NCI-H510A treated with DMSO at 0.1 percent for 48 hours (cell line): Measurements from ENCODE around the gene FAM219A.
"Not testable (repeated sequence)": the region's sequence is repeated elsewhere in the genome, so short reads cannot be mapped to it uniquely, and the experiment has no call there.

Experiments used
- DNase-seq: peaks from one replicate; lab custom pipeline; 2025; lab: John Stamatoyannopoulos, UW

FAM219A gene

DNA sequence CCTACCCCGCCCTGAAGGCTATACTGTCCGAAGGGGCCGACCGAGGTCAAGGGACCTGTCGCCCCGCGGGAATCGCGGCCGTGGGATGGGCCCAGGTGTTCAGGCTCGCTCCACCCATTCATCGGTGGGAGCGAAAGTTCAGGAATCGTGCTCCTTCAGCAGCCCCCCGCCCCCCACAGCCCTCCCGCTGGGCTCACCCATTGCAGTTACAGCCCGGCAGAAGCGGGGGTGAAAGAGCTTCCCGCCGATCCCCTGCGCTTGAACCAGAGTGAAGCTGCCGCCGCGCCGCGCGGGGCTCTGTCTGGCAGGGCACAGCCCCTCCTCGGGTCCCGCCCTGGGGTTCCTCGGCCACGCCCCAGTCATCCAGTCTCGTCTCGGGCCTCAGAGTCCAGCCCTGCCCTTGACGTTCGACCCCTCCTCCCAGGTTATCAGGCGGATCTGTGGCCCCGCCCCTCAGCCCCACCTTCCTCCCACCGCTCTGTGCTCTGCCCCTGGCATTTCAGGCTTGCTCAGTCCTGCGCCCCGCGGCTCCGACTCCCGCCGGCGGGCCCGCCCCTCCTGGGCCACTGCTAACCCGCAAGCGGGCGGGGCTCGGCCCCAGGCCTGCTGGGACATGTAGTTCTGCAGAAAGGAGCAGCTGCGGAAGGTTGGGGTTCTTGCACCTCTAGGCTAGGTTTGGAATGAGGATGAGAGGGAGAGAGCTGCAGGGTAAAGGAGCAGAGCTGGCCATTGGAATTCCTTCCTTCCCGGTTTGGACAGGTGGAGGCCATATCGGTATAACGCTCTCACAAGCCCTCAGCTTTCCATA, 81.6 kb downstream of the FAM219A start, which contains the start of gene MYORG:
Gene MYORG (minus strand): TSS at position 303 of the 808 bp plus-strand sequence. CDS start 3,955 bp downstream, outside the sequence.
- DNase-seq: peak; percentile 92

DNA sequence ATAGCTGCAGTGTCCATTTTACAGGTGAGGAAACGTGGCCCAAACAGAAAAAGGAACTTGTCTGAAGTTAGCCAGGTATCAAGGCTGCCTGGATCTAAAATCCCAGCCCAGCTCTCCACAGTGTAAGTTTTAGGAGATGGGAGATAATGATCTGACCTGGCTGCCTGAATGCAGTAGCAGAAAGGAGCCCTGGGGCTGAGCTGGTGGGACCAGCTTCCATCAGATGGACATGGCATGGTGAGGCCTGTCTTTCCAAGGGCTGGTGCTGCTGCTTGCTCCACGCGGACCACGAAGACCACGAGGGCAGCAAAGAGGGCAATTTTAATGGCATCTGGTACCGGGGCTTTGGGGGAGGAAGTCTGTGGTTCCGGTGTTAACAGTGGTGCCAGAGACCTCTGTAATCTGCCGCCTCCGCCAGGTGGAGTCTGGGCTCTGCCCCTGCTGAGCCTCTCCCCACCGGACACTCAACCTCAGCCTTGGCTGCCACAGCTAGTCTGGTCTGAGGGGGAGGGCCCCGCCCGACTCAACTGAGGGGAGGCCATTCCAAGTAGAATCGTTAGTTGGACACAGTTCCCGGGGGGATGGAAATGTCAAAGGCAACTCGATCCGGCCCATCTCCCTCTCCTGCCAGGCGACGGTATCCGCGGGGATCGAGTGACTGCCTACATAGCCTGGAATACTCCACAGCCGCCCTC, 82.3 kb downstream of the FAM219A start:
- peak; percentile 19 for DNase-seq

DNA sequence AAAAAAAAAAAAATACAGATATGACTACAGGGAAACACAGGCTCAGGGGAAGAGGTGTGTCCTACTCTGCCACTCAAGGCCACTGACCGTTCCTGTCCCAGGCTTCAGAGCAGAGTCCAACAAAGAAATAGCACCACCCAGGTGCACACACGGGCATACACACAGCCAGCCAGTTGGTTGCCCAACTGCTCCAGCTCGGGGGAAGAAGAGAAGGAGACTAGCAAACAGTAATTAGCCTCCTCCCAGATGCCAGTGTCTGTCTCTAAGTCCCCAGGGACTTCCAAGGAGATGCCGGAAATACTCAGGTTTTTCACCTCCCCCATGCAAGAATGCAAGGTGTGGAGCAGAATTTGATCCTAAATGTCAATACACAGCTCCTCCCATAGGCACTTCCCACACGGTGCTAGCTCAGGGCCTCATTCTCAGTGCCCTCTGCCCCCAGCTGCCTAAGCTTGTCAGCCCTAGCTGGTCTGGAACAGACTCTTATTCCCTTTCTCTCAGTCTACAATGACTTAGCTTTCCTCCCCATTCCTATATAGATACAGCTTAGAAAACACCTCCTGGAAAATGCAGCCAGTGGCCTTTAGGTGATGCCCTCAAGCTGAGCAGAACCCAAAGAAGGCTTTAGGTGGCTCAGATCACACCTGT, 83.3 kb downstream of the FAM219A start:
- no peak for DNase-seq

DNA sequence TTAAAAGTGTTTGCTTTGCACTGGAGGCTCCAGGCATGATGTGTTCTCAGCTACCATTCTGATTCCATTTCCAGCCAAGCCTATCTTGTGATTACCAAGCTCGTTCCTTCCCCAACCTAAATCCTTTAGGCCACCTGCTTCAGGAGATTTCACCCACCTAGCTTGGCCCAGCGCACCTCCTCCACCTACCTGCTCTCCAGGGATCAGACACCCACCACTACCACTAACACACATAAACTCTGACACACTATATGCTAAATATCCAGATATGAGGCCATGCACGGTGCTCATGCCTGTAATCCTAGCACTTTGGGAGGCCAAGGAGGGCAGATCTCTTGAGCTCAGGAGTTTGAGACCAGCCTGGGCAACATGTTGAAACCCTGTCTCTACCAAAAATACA, 84.0 kb downstream of the FAM219A start:
- no peak for DNase-seq

DNA sequence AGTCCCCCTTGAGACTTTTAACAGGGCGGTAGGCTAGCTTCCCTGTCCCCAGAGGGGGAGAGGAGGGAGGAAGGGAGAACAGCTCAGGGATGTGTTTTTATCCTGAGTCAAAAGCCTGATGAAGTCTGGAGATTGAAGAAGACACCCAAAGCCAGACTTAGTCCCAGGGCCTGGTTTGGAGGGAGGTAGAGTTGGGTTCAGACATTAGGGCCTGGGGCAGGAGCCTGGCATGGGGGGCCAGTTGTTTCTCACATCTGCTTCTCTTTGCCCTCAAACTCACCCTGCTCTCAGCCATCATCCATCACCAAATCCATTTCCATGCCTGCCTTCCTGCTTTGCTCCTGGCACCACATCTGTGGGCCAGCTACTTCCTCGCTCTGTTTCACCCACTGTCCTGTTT, 84.6 kb downstream of the FAM219A start:
- DNase-seq: no peak

DNA sequence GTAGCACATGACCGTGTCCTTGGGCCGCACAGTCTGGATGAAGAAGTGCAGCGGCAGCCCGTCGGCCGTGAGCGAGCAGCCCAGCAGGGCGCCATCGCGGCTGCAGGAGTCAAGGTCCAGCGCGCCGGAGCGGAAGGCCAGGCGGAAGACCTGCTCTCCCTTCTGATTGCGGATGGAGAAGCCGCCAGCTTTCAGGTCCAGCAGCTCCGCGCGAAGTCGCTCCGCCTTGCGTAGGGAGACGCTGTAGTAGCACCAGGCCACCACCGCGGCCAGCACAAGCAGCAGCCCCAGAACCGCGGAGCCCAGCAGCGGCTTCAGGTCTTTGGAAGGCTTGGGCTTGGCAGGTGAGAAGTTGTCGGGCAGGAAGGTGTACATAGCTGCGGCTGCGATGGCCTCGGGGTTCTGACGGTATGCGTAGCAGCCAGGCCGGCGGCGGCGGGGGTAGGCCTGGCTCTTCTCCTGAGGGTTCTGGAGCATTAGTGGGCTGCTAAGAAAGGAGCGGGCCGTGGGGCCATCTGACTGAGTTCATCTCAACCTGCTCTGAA, 85.8 kb downstream of the FAM219A start:
- no peak for DNase-seq

DNA sequence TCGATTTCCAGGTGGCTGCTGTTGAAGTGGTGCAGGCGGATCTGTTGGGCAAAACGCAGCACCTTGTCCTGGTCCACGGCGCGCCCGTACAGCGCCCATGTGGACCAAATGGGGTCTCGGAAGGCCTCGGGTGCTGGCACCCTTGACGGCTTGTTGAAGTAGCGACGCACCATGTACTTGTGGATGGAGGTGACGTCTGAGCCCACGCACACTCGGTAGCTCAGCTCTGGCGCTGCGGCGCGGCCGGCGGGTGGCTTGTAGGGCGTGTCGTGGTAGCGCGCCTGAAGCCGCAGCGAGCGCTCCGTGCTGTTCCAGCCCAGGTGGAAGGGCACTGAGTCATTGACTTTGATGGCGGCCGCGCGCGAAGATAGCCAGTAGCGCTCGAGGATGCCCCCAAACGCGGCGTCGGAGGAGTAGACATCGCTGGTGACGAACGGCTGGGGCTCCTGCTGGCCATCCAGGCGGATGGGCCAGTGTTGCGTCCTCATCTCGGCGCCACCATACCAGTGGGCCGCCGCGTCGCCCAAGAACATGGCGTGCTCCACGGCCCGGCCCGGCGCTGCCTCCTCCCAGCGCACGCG, 86.4 kb downstream of the FAM219A start:
- DNase-seq: no peak

DNA sequence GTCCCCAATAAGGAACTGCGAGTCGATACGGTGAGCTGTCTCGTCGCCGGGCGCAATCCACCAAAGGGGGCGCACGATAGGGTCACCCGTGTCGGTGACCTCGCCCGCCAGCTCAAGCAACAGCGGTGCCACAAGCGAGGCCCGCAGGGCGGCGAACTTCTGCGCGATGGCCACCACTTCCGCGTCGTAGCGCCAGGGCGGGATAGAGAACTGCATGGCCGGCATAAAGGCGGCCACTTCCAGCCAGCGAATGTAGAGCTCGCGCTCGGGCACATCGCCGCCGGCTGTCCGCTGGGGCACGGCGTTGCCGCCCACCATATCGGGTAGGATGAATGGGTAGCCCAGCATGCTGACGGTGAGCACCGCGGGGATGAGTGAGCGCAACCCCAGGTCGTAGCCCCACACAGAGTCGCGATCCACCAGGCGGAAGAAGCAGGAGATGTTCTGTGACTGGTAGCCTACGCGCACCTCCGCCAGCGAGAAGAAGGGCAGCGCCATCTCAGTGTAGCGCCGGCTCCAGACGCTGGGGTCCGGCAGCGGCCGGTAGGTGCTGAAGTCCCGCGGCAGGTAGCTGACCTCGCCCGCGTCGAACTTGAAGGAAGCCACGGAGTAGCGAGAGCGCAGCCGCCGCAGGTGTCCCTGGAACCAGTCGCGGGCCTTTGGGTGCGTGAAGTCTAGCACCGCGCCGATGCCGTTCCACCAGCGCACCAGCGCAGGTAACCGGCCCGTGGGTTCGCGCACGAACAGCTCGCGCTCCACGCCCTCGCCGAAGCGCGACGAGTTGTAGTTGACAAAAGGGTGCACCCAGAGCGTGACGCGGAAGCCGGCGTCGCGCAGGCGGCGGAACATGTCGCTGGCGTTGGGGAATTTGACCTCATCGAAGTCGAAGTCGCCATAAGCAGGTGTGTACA, 87.1 kb downstream of the FAM219A start:
- no peak for DNase-seq

DNA sequence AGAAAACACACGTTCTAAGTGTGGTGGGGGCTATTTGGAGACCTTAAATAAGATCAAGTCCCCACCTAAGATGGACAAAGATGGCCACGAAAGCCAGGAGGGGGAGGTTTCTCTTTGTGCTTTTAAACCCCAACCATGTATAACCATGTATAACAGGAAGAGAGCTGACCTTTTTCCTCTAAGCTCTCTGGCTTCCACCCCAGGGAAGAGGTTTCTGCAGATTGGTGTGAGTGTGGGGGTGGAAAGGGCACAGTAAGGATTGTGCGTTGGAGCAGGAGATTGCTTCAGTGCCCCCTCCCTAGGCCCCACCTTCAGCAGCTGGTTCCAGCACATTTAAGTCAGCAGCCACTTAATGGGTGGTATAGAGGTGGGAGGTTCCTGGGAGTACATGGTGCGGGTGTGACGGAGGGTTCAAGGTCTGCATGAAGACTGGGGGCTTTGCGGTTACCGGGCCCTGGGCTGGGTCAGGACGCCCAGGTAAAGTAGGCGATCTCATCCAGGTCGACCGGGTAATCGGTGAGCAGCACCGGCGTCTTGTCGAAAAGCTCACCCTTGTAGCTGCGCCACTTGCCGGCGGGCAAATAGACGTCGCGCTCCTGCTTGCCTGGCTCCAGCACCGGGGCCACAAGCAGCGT, 87.9 kb downstream of the FAM219A start:
- DNase-seq: no peak

DNA sequence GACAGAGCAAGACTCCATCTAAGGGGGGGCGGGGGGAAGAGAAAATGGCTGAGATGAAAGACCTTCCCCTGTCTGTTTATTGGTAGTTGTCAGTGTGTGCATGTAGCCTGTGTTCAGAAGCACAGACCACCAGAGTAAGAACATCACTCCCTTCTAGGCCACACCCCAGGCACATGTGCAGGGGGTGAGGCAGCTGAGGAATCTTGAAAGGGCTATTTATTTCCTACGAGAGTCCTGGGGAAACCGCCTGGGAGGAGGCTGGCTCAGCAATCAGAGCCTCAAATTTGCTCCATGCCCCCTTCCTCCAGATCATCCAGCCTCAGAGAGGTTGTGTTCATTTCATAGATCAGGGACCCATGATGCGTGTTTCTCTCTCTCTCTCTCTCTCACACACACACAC, 88.7 kb downstream of the FAM219A start:
- DNase-seq: no peak

DNA sequence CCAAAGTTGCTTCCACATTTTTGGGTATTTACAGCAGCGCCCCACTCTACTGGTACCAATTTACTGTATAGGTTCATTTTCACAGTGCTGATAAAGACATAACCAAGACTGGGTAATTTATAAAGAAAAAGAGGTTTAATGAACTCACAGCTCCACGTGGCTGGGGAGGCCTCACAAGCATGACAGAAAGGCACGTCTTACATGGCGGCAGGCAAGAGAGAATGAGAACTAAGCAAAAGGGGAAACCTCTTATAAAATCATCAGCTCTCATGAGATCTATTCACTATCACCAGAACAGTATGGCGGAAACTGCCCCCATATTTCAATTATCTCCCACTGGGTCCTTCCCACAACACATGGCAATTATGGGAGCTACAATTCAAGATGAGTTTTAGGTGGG, 89.6 kb downstream of the FAM219A start:
- DNase-seq: not testable (repeated sequence)

DNA sequence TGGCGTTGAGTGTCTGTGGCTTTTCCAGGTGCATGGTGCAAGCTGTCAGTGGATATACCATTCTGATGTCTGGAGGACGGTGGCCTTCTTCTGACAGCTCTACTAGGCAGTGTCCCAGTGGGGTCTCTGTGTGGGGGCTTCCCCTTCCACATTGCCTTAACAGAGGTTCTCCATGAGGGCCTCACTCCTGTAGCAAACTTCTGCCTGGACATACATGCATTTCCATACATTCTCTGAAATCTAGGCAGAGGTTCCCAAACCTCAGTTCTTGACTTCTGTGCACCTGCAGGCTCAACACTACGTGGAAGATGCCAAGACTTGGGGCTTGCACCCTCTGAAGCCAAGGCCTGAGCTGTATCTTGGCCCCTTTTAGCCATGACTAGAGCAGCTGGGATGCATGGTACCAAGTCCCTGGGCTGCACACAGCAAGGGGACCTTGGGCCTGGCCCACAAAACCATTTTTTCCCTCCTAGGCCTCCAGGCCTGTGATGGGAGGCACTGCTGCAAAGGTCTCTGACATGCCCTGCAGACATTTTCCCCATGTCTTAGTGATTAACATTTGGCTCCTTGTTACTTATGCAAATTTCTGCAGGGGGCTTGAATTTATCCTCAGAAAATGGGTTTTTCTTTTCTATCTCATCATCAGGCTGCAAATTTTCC, 90.5 kb downstream of the FAM219A start:
- not testable (repeated sequence) for DNase-seq

DNA sequence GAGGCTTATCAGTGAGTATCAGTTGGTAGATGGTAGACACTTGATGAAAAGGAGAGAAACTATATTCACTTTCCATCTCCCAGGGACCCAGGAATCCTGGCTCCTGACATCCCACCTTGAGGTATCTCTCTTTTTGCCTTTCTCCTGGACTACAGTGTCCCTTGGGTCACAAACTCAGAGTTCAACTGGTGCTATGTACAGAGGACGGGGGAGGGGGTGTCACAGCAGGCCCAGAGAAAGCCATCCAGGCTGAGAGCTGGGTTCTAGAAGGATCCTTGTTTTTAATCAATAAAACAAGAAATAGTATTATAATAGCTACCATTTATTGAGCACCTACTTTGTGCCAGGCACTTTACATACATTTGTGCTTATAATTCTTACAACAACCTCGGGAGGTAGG, 92.0 kb downstream of the FAM219A start:
- no peak for DNase-seq

DNA sequence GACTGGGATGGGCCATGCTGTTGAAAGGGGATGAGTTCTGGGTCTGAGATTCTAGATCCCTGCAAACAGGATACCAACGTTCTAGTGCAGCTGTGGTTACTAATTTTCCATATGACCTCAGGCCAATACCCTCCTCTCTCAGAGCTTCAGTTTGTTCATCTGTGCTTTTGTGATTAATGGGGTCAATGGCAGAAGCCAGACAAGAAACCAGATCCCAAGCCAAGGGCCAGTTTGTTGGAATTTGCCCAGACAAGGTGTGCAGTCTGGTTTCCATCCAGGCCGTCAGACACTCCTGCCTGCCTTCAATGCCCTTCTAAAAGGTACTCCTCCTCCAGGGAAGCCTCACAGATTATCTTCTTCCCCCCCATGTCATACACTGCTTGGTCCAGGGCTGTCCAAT, 93.1 kb downstream of the FAM219A start:
- no peak for DNase-seq

DNA sequence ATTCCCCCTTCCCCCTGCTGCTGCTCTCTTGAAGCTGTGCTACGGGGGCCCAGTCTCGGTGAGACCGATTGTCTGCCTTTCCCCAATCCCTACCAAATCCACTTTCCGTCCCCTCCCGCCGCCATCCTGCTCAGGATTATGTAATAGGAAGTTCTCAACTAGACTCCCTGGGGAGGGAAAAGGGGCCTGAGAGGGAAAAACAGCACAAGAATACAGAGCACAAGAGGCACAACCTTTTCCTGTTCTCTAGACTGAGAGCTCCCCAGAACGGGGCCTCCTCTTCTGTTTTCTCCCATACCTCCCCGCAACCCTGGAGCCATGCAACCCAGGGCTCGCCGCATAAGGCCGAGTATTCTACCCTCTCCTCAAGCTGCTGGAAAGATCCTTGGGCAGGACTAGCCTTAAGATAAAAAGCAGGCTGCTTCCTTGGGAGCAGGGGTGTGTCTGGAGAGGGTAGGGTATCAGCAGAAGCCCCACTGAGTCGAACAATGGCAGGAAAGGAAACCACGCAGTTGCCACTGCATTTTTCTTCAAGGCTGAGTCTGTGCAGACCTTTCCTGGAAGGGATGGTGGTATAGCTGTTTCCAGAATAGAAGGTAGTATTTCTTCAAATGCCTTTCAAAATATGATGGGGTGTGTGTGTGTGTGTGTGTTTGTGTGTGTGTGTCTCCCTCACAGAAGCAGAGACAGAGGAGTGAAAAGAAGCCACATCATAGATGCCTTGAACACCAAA, 94.6 kb downstream of the FAM219A start:
- no peak for DNase-seq

DNA sequence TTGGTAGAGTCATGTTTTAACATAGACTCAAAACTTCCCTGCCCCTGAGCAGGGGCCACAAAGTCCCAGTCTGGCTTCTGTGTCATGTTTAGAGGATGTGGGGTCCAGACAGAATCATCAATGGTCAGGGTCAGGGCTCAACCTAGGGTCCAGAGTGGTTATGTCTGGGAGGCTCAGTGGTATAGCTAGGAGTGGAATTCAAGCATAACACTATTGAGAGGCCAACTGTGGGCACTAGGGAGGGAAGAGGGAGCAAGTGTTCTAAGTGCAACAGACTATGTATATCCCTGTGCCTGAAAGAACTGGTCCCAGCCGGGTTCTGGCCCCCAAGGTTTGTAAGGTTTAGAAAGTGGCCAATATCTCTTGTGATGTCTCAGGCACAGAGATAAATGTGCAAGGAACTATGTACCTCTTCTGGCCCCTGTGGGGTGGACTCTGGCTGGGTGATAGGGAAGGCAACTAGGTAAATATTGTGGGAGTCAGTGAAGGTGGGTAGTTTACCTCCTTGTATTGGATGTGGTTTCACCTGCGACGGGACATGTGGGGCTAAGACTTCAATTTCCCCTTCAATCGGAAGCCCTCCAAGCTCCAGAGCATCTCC, 95.7 kb downstream of the FAM219A start:
- no peak for DNase-seq

DNA sequence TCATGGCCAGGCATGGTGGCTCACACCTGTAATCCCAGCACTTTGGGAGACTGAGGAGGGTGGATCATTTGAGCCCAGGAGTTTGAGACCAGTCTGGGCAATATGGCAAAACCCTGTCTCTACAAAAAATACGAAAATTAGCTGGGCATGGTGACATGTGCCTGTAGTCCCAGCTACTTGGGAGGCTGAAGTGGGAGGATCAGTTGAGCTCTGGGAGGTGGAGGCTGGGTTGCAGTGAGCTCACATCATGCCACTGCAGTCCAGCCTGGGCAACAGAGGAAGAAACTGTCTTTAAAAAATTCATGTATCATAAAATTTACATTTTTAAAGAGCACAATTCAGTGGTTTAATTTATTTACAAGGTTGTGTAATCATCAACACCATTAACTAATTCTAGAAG, 105.4 kb downstream of the FAM219A start:
- not testable (repeated sequence) for DNase-seq

DNA sequence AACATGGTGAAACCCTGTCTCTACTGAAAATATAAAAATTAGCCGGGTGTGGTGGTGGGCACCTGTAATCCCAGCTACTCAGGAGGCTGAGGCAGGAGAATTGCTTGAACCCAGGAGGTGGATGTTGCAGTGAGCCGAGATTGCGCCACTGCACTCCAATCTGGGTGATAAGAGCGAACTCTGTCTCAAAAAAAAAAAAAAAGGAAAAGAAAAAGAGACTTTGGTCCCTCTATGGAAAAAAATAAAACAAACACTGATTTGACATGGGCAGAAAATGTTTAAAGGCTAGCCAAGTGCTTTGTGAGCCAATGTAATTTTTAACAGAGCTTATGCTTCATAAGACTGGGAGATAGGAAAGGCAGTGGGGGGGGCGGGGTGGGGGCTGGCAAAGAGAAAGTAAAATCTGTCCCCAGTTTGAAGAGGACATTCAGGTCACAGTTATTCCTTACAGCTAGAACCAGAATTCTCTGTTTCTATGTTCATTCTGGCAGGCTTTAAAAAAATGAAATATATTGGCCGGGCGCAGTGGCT, 106.2 kb downstream of the FAM219A start:
- DNase-seq: not testable (repeated sequence)

DNA sequence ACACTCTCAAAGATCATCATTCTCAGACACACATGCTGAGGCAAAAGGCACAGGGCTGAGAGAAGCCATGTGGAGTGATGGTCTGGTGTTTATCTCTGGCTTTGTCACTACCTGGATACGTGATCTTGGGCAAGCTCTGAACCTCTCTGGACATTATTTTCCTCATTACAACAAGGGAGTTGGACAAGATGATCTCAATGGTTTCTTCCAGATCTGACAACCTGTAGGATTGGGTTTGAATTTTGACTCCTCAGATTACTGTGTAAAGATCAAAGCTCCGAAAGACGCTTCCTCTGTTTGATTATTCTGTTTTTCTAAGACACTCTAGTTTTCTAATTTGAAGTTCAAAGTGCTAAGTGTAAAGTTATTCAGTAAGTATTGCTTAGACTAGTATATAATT, 109.0 kb downstream of the FAM219A start:
- no peak for DNase-seq
